Left lung (tissue), 10 donors: Measurements from ENCODE around the gene PDLIM5. TPM values are rescaled to one million over a fixed set of nuclear protein-coding genes. Genes with fewer than 3 reads are reported as not detected.

Experiments
- ATAC-seq: fragments of 200-7000 bp; cut with Tn5 transposase; one replicate; pipeline ENCODE4 v1.9.1; 2020; ENCODE audit warnings: moderate library complexity
- DNase-seq, 4 donors: peaks; one replicate each; pipeline ENCODE4 v3.0.0-alpha.2; 2013 to 2020
- H3K27ac ChIP-seq, 2 donors: fragments of 200-600 bp; sonication (generic) in 1 of 2; one replicate each; pipeline versions ENCODE4 v1.5.0 to v1.8.0; 2020 to 2021
- H3K27me3 ChIP-seq, 2 donors: fragments of 200-600 bp; sonication (generic) in 1 of 2; one replicate each; pipeline versions ENCODE4 v1.5.0 to v1.8.0; 2020 to 2021
- H3K36me3 ChIP-seq, 2 donors: fragments of 200-600 bp; sonication (generic) in 1 of 2; one replicate each; pipeline versions ENCODE4 v1.5.0 to v1.8.0; 2020 to 2021
- H3K4me1 ChIP-seq, 2 donors: fragments of 200-600 bp; one replicate each; pipeline ENCODE4 v1.8.0; 2021
- H3K4me3 ChIP-seq, 2 donors: fragments of 200-600 bp; sonication (generic) in 1 of 2; one replicate each; pipeline versions ENCODE4 v1.5.0 to v1.8.0; 2020 to 2021; ENCODE audit warnings: mild to moderate bottlenecking in 1 of 2
- H3K9me3 ChIP-seq, 2 donors: fragments of 200-600 bp; sonication (generic) in 1 of 2; one replicate each; pipeline versions ENCODE4 v1.5.0 to v1.8.0; 2020 to 2021
- intact Hi-C, 2 donors: fragments of 100-400 bp; cut with DNase I; formaldehyde crosslinking; loops; one replicate each; pipeline versions ENCODE4 v1.11.2 to v1.14.2; 2022
- polyA plus RNA-seq, 6 donors: library from polyadenylated mRNA; unstranded; fragments of 120-200 nt; gene quantifications; one replicate each; pipeline ENCODE4 v1.2.1, GENCODE V29; 2013; ENCODE audit not compliant: insufficient read length in 6 of 6
- total RNA-seq, 2 donors: library from RNA; stranded (reverse); fragmentation: NEBNext Ultra II Directional; extraction: Animal tissue kit (Norgen Biotek cat#: 25700); gene quantifications; one replicate each; pipeline ENCODE4 v1.2.1, GENCODE V29; 2021
- TF ChIP-seq, protein P1 (sequence below), 2 donors: fragments of 200-600 bp; sonication (generic) in 1 of 2; IDR thresholded peaks; one replicate each; pipeline versions ENCODE4 v1.5.0 to v1.8.0; 2021; ENCODE audit warnings: antibody characterized with exemption in 2 of 2
- donor health status: DM: no; HTN: yes; CAD: no.
- donor health status: DM: no; HTN: no; CAD: no.

The PDLIM5 gene
- total and polyA plus RNA-seq, 8 donors, result 18.3 to 105 (median 20.3) TPM

DNA sequence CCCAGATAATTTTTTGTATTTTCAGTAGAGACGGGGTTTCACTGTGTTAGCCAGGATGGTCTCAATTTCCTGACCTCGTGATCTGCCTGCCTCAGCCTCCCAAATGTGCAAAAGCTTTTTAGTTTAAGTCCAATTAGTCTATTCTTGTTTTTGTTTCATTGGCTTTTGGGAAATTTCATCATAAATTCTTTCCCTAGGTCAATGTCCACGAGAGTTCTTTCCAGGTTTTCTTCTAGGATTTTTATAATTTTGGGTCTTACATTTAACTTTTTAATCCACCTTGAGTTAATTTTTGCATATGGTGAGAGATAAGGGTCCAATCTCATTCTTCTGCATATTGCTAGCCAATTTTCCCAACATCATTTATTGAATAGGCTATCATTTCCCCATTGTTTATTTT is 36.3 kb upstream of the PDLIM5 start:
- TF ChIP-seq, protein P1, sequence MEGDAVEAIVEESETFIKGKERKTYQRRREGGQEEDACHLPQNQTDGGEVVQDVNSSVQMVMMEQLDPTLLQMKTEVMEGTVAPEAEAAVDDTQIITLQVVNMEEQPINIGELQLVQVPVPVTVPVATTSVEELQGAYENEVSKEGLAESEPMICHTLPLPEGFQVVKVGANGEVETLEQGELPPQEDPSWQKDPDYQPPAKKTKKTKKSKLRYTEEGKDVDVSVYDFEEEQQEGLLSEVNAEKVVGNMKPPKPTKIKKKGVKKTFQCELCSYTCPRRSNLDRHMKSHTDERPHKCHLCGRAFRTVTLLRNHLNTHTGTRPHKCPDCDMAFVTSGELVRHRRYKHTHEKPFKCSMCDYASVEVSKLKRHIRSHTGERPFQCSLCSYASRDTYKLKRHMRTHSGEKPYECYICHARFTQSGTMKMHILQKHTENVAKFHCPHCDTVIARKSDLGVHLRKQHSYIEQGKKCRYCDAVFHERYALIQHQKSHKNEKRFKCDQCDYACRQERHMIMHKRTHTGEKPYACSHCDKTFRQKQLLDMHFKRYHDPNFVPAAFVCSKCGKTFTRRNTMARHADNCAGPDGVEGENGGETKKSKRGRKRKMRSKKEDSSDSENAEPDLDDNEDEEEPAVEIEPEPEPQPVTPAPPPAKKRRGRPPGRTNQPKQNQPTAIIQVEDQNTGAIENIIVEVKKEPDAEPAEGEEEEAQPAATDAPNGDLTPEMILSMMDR (IDR thresholded peaks at IDR 0.05), result no peak
- intact Hi-C loops, result no loop called here
- ATAC-seq (no peak), DNase-seq (no peak)
- Histone ChIP-seq H3K4me1 (peaks cover 0 to 9% of the 10 kb centered on the region in 2 donors), H3K27me3 (no peaks in the 10 kb centered on the region), H3K36me3 (no peaks in the 10 kb centered on the region), H3K27ac (no peak overlapping the region), H3K9me3 (no peaks in the 10 kb centered on the region), H3K4me3 (no peak overlapping the region)

DNA sequence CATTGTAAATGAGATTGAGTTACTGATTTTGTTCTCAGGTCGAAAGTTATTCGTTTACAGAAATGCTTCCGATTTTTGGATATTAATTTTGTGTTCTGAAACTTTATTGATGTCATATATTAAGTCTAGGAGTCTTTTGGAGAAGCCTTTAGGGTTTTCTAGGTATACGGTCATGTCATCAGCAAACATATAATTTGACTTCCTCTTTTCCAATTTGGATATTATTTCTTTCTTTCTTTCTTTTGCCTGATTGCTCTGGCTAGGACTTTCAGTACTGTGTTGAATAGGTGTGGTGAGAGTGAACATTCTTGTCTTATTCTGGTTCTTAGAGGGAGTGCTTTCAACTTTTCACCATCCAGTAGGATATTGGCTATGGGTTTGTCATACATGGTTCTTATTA is 35.4 kb upstream of the PDLIM5 start:
- TF ChIP-seq, protein P1 (IDR thresholded peaks at IDR 0.05), result no peak
- DNase-seq (no peak), ATAC-seq (no peak)
- H3K9me3 ChIP-seq, result no peaks in the 10 kb centered on the region
- H3K4me3 ChIP-seq, result no peak overlapping the region
- intact Hi-C loops, result no loop called here
- no peaks in the 10 kb centered on the region for H3K36me3 ChIP-seq
- H3K27me3 ChIP-seq, result no peaks in the 10 kb centered on the region
- H3K27ac ChIP-seq, result no peak overlapping the region
- peaks cover 0 to 9% of the 10 kb centered on the region in 2 donors for H3K4me1 ChIP-seq

GRCh38 chr4:94416981-94417380 is 34.8 kb upstream of the PDLIM5 start:
- no peak for DNase-seq
- Histone ChIP-seq H3K4me3 (no peak overlapping the region), H3K27ac (no peak overlapping the region), H3K36me3 (no peaks in the 10 kb centered on the region), H3K27me3 (no peaks in the 10 kb centered on the region), H3K4me1 (peaks cover 0 to 9% of the 10 kb centered on the region in 2 donors), H3K9me3 (no peaks in the 10 kb centered on the region)
- TF ChIP-seq, protein P1 (IDR thresholded peaks at IDR 0.05), result no peak
- no peak for ATAC-seq
- intact Hi-C loops, result no loop called here

GRCh38 chr4:94419549-94419948 is 32.2 kb upstream of the PDLIM5 start:
- H3K27ac ChIP-seq, result no peak overlapping the region
- no peaks in the 10 kb centered on the region for H3K36me3 ChIP-seq
- DNase-seq (no peak), ATAC-seq (no peak)
- TF ChIP-seq, protein P1 (IDR thresholded peaks at IDR 0.05), result no peak
- H3K9me3 ChIP-seq, result no peaks in the 10 kb centered on the region
- intact Hi-C loops, result no loop called here
- H3K4me1 ChIP-seq, result no peaks in the 10 kb centered on the region
- no peaks in the 10 kb centered on the region for H3K27me3 ChIP-seq
- H3K4me3 ChIP-seq, result no peak overlapping the region

DNA sequence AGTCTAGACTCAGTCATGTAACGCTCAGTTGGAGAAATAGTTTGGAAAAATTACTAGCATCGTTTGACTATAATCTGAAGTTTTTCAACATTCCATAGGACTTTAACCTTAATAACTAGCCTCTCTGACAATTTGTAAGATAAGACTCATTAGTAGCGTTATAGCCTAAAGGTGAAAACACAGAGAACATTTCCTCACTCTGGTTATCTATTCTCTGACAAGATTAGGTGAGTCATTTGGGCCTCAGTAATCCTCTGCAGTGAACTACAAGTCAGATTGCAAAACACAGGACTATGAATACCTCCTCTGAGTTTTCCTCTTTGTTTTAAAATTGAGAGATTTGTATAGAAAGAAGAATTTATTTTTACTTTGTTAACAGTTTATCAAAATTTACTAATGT is 31.8 kb upstream of the PDLIM5 start:
- Histone ChIP-seq H3K4me1 (no peaks in the 10 kb centered on the region), H3K4me3 (no peak overlapping the region), H3K27ac (no peak overlapping the region), H3K27me3 (no peaks in the 10 kb centered on the region), H3K36me3 (no peaks in the 10 kb centered on the region), H3K9me3 (peaks cover 0 to 3% of the 10 kb centered on the region in 2 donors)
- intact Hi-C loops, result no loop called here
- ATAC-seq (peak; percentile 26), DNase-seq (no peak)
- TF ChIP-seq, protein P1 (IDR thresholded peaks at IDR 0.05), result no peak
